T-helper 2 cell treated with Interferon-gamma antibody and Interleukin-4, amounts not matched to agents 5 μg/mL and 100 μg/mL, for 36 hours (primary cell): ENCODE data around the gene HS3ST5.

ENCODE experiments used
- DNase-seq: peaks from one replicate; pipeline ENCODE4 v3.0.0; 2021; ENCODE audit warnings: low spot score
- H3K27ac Mint-ChIP-seq: one replicate; pipeline ENCODE4 v1.8.0; 2021; ENCODE audit warnings: mild to moderate bottlenecking, mixed read lengths
- H3K27me3 Mint-ChIP-seq: one replicate; pipeline ENCODE4 v1.8.0; 2021; ENCODE audit warnings: low read depth, mixed read lengths
- H3K36me3 Mint-ChIP-seq: one replicate; pipeline ENCODE4 v1.8.0; 2021; ENCODE audit warnings: low read depth, mixed read lengths
- H3K4me1 Mint-ChIP-seq: one replicate; pipeline ENCODE4 v1.8.0; 2021; ENCODE audit warnings: low read depth, mixed read lengths
- H3K4me3 Mint-ChIP-seq: one replicate; pipeline ENCODE4 v1.8.0; 2022; ENCODE audit warnings: mild to moderate bottlenecking, moderate library complexity, mixed read lengths
- H3K9me3 Mint-ChIP-seq: one replicate; pipeline ENCODE4 v1.8.0; 2021; ENCODE audit warnings: mixed read lengths

The HS3ST5 gene

GRCh38 chr6:114176726-114177125 is 166.1 kb downstream of the HS3ST5 start:
- DNase-seq, result no peak

GRCh38 chr6:114172576-114173260 is 170.1 kb downstream of the HS3ST5 start:
- Mint-ChIP-seq H3K27me3 (no peaks in the 10 kb centered on the region), H3K36me3 (no peaks in the 10 kb centered on the region), H3K9me3 (no peaks in the 10 kb centered on the region), H3K27ac (no peak overlapping the region), H3K4me3 (no peak overlapping the region), H3K4me1 (no peaks in the 10 kb centered on the region)
- DNase-seq, result no peak

More at GRCh38 chr6:114176726-114177125, 166.1 kb downstream of the HS3ST5 start:
- Mint-ChIP-seq H3K27me3 (no peaks in the 10 kb centered on the region), H3K4me1 (no peaks in the 10 kb centered on the region), H3K36me3 (no peaks in the 10 kb centered on the region), H3K4me3 (no peak overlapping the region), H3K27ac (no peak overlapping the region), H3K9me3 (no peaks in the 10 kb centered on the region)

- no peak overlapping the region for H3K4me3 Mint-ChIP-seq
- no peaks in the 10 kb centered on the region for H3K27me3 Mint-ChIP-seq
- no peaks in the 10 kb centered on the region for H3K4me1 Mint-ChIP-seq
- H3K9me3 Mint-ChIP-seq, result no peaks in the 10 kb centered on the region
- no peaks in the 10 kb centered on the region for H3K36me3 Mint-ChIP-seq
- DNase-seq, result no peak
- no peak overlapping the region for H3K27ac Mint-ChIP-seq
These were observed 171.3 kb downstream of the HS3ST5 start for GRCh38 chr6:114171473-114171872.

GRCh38 chr6:114170958-114171387 is 171.8 kb downstream of the HS3ST5 start:
- Mint-ChIP-seq H3K27me3 (no peaks in the 10 kb centered on the region), H3K4me1 (no peaks in the 10 kb centered on the region), H3K36me3 (no peaks in the 10 kb centered on the region), H3K4me3 (no peak overlapping the region), H3K9me3 (no peaks in the 10 kb centered on the region), H3K27ac (no peak overlapping the region)
- no peak for DNase-seq

- H3K27ac Mint-ChIP-seq, result no peak overlapping the region
- no peaks in the 10 kb centered on the region for H3K9me3 Mint-ChIP-seq
- no peak overlapping the region for H3K4me3 Mint-ChIP-seq
- H3K4me1 Mint-ChIP-seq, result no peaks in the 10 kb centered on the region
- no peaks in the 10 kb centered on the region for H3K27me3 Mint-ChIP-seq
- H3K36me3 Mint-ChIP-seq, result no peaks in the 10 kb centered on the region
- DNase-seq, result no peak
These were observed 172.5 kb downstream of the HS3ST5 start for GRCh38 chr6:114170372-114170771.

GRCh38 chr6:114169763-114170162 is 173.1 kb downstream of the HS3ST5 start:
- H3K36me3 Mint-ChIP-seq, result no peaks in the 10 kb centered on the region
- H3K9me3 Mint-ChIP-seq, result no peaks in the 10 kb centered on the region
- no peaks in the 10 kb centered on the region for H3K27me3 Mint-ChIP-seq
- no peak for DNase-seq
- H3K27ac Mint-ChIP-seq, result no peak overlapping the region
- H3K4me3 Mint-ChIP-seq, result no peak overlapping the region
- no peaks in the 10 kb centered on the region for H3K4me1 Mint-ChIP-seq

- Mint-ChIP-seq H3K27ac (no peak overlapping the region), H3K27me3 (no peaks in the 10 kb centered on the region)
These were observed 174.9 kb downstream of the HS3ST5 start for GRCh38 chr6:114167583-114168576.

GRCh38 chr6:114164207-114164606 is 178.6 kb downstream of the HS3ST5 start:
- Mint-ChIP-seq H3K4me1 (no peaks in the 10 kb centered on the region), H3K36me3 (no peaks in the 10 kb centered on the region), H3K27ac (no peak overlapping the region), H3K27me3 (no peaks in the 10 kb centered on the region), H3K9me3 (no peaks in the 10 kb centered on the region), H3K4me3 (no peak overlapping the region)
- no peak for DNase-seq

More at GRCh38 chr6:114167583-114168576, 174.9 kb downstream of the HS3ST5 start:
- no peak for DNase-seq
- Mint-ChIP-seq H3K4me1 (no peaks in the 10 kb centered on the region), H3K4me3 (no peak overlapping the region), H3K36me3 (no peaks in the 10 kb centered on the region), H3K9me3 (no peaks in the 10 kb centered on the region)

- Mint-ChIP-seq H3K36me3 (no peaks in the 10 kb centered on the region), H3K4me3 (no peak overlapping the region), H3K27ac (no peak overlapping the region), H3K9me3 (no peaks in the 10 kb centered on the region), H3K4me1 (no peaks in the 10 kb centered on the region), H3K27me3 (no peaks in the 10 kb centered on the region)
- no peak for DNase-seq
These were observed 180.0 kb downstream of the HS3ST5 start for GRCh38 chr6:114162691-114163347.

- Mint-ChIP-seq H3K9me3 (no peaks in the 10 kb centered on the region), H3K4me1 (no peaks in the 10 kb centered on the region), H3K36me3 (no peaks in the 10 kb centered on the region), H3K4me3 (no peak overlapping the region), H3K27ac (no peak overlapping the region), H3K27me3 (no peaks in the 10 kb centered on the region)
- no peak for DNase-seq
These were observed 181.9 kb downstream of the HS3ST5 start for GRCh38 chr6:114160881-114161280.

- Mint-ChIP-seq H3K27ac (no peak overlapping the region), H3K9me3 (no peaks in the 10 kb centered on the region), H3K4me1 (no peaks in the 10 kb centered on the region), H3K4me3 (no peak overlapping the region), H3K36me3 (no peaks in the 10 kb centered on the region), H3K27me3 (no peaks in the 10 kb centered on the region)
- no peak for DNase-seq
These were observed 183.1 kb downstream of the HS3ST5 start for GRCh38 chr6:114159727-114160126.

GRCh38 chr6:114158838-114159694 is 183.8 kb downstream of the HS3ST5 start:
- H3K4me1 Mint-ChIP-seq, result no peaks in the 10 kb centered on the region

GRCh38 chr6:114158411-114158810 is 184.4 kb downstream of the HS3ST5 start:
- no peak overlapping the region for H3K4me3 Mint-ChIP-seq
- no peaks in the 10 kb centered on the region for H3K4me1 Mint-ChIP-seq
- no peak overlapping the region for H3K27ac Mint-ChIP-seq
- no peaks in the 10 kb centered on the region for H3K27me3 Mint-ChIP-seq
- no peaks in the 10 kb centered on the region for H3K36me3 Mint-ChIP-seq
- H3K9me3 Mint-ChIP-seq, result no peaks in the 10 kb centered on the region
- DNase-seq, result no peak

More at GRCh38 chr6:114158838-114159694, 183.8 kb downstream of the HS3ST5 start:
- H3K27me3 Mint-ChIP-seq, result no peaks in the 10 kb centered on the region
- no peaks in the 10 kb centered on the region for H3K36me3 Mint-ChIP-seq
- no peak overlapping the region for H3K27ac Mint-ChIP-seq
- no peak overlapping the region for H3K4me3 Mint-ChIP-seq
- DNase-seq, result no peak
- no peaks in the 10 kb centered on the region for H3K9me3 Mint-ChIP-seq
